DMS114 treated with DMSO at 0.1 percent for 48 hours (cell line): ENCODE data around the gene SUCLG2.

Experiments
- DNase-seq: peaks from one replicate; lab custom pipeline; 2025; ENCODE audit not compliant: unreplicated experiment; lab: John Stamatoyannopoulos, UW

Gene SUCLG2, protein sequence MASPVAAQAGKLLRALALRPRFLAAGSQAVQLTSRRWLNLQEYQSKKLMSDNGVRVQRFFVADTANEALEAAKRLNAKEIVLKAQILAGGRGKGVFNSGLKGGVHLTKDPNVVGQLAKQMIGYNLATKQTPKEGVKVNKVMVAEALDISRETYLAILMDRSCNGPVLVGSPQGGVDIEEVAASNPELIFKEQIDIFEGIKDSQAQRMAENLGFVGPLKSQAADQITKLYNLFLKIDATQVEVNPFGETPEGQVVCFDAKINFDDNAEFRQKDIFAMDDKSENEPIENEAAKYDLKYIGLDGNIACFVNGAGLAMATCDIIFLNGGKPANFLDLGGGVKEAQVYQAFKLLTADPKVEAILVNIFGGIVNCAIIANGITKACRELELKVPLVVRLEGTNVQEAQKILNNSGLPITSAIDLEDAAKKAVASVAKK

GRCh38 chr3:67654099-67654843 is at the start of gene SUCLG2:
TSS of gene SUCLG2 (minus strand) at chr3:67654612. CDS start at chr3:67654586, 26 bp downstream.
- DNase-seq: peak; percentile 38

GRCh38 chr3:67700596-67700995 is 46.2 kb upstream of the SUCLG2 start:
- DNase-seq: no peak

DNA sequence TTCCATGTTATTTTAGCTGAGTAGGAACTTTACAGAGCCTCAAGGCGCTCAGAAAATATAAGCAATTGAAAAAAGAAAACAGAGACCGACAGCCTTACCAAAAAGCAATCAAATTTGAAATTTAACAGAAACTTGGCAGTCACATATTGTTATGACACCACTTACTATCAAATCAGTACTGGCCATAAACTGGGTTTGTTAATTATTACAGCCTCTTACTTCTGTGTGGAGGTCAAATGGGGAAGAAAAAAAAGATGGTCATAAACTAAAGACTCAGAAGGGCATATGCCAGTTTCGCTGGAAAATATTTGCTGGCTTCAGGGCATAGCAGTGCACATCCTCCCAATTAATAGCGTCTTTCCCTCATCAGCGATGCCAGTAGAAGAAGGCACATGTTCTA is 45.5 kb upstream of the SUCLG2 start:
- no peak for DNase-seq

- DNase-seq: no peak
Observed at GRCh38 chr3:67692621-67693020, 38.2 kb upstream of the SUCLG2 start.

DNA sequence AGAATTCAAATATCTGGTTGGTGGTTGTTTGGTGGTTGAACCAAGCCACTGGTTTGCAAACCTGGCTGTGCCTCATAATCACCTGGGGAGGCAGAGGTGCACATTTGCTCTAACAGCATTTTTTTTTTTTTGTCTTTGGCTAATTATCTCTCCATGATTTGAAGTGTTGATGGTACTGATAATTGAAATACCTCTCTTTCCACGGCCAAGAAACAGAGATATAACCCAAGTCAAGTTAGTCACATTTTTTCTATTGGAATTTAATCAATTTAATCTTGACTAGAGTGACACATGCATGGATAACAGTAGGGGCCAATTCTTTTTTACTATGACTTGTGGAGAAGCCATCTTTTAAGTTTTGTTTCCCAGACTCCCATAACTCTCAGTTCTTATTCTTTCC is 37.5 kb upstream of the SUCLG2 start:
- DNase-seq: no peak

- no peak for DNase-seq
Observed at GRCh38 chr3:67691207-67691606, 36.8 kb upstream of the SUCLG2 start.

GRCh38 chr3:67689806-67690205 is 35.4 kb upstream of the SUCLG2 start:
- no peak for DNase-seq

- DNase-seq: no peak
Observed at GRCh38 chr3:67688231-67688630, 33.8 kb upstream of the SUCLG2 start.

DNA sequence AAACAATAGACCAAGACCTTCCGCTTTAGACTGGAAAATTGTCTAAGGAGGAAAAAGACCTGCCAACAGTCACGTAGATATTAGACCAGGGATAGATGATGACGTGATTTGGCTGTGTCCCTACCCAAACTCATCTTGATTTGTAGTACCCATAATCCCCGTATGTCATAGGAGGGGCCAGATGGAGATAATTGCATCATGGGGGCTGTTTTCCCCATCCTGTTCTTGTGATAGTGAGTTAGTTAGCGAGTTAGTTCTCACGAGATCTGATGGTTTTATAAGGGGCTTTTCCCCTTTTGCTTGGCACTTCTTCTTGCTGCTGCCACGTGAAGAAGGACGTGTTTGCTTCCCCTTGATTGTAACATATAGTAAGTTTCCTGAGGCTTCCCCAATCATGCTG is 31.7 kb upstream of the SUCLG2 start:
- DNase-seq: no peak

GRCh38 chr3:67685499-67685898 is 31.1 kb upstream of the SUCLG2 start:
- no peak for DNase-seq

DNA sequence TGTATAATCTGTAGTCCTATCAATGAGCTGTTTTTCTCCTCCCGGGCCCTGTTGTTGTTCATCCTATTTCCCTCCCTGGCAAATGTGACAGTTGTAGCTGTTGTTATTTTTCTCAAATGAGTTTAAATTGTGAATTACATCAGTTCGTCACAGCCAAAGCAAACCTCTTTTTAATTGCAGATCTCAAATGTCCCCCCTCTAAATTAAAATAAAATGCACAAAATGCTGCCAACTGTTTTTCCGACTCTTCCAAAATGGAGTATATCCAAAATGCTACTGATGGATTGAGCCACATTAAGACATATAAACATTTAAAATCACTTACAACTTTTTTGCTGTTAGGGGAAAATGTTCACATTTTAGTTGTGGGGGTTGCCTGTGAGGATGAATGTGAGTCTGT is 29.8 kb upstream of the SUCLG2 start:
- DNase-seq: no peak

DNA sequence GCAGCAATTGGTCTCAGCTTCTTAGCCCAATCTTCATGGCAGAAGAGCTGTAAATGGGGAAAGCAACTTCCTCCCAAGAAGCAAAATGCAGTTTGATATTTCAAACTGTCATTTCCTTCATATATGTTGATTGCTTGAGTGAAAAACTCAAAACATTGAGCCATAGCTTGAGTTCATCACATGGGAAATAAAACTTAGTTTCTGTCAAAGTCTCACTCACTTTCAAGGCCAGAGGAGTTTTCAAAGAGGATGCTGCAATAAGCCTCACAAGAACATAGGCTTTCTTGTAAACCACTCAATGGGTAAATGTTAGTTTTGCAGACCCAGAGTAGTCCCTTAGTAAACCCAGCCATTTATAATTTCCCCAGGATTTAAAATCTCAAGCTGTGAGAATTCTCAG is 29.1 kb upstream of the SUCLG2 start:
- DNase-seq: no peak

- no peak for DNase-seq
Observed at GRCh38 chr3:67678665-67679064, 24.3 kb upstream of the SUCLG2 start.

DNA sequence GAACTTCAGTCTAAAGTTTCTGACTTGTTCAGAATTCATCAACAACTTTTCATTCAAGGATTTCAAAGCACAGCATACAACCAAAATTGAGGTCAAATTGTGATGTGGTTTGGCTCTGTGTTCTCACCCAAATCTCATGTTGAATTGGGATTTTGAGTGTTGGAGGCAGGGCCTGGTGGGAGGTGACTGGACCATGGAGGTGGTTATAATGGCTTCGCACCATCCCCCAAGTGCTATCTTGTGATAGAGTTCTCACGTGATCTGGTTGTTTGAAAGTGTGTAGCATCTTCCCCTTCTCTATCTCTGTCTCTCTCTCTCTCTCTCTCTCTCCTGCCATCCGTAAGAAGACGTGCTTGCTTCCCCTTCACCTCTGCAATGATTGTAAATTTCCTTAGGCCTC is 19.6 kb upstream of the SUCLG2 start:
- DNase-seq: no peak

GRCh38 chr3:67662733-67663132 is 8.3 kb upstream of the SUCLG2 start:
- DNase-seq: no peak

DNA sequence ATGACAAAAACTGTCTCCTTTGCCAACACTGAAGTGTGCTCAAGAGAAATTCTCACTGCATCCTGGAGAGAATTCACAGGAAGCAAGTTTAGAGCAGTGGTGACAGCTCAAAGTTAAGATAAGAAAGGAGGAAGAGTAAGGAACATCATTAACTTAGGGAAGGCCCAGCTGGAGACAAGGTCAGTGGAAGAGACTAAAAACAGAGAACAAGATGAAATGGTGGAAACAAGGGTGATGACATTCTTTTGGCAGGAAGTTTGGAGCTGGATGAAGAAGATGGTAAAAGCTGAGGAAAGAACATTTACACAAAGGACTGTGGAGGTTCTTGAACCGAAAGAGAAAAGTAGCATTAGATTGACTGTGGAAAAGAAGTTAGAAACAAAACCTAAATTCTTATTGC is 6.7 kb upstream of the SUCLG2 start:
- DNase-seq: no peak

DNA sequence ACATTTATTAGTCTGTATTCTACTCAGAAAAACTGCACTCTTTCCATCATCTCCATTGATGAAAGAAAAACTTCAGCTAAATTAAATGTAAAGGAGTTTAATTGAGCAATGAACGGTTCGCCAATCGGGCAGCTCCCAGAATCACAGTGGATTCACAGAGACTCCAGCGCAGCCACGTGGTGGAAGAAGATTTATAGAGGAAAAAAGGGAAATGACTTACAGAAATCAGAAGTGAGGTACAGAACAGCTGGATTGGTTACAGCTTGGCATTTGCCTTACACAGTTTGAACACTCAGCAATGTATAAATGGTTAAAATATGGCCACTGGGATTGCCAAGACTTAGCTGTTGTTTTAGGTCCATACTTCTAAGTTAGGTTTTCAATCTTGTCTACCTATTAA is 2.8 kb upstream of the SUCLG2 start:
- DNase-seq: no peak

GRCh38 chr3:67656614-67657013 is 2.2 kb upstream of the SUCLG2 start:
- DNase-seq: no peak

DNA sequence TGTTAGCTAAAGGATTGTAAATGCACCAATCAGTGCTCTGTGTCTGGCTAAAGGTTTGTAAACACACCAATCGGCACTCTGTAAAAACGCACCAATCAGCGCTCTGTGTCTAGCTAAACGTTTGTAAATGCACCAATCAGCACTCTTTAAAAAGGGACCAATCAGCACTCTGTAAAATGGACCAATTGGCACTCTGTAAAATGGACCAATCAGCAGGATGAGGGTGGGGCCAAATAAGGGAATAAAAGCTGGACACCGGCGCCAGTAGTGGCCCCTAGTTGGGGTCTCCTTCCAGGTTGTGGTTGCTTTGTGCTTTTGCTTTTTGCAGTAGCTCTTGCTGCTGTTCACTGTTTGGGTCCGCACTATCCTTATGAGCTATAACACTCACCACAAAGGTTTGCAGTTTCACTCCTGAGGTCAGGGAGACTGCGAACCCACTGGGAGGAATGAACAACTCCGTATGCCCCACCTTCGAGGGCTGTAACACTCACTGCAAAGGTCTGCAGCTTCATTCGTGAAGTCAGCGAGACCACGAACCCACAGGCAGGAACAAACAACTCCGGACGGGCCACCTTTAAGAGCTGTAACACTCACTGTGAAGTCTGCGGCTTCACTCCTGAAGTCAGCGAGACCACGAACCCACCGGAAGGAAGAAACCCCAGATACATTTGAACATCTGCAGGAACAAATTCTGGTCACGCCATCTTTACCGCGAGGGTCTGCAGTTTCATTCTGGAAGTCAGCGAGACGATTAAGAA is 1.1 kb upstream of the SUCLG2 start:
- no peak for DNase-seq

GRCh38 chr3:67654844-67655177 is 399 bp upstream of the SUCLG2 start:
- DNase-seq: no peak

- DNase-seq: no peak
Observed at GRCh38 chr3:67653425-67654098, 850 bp downstream of the SUCLG2 start.
